IMR-90 (cell line): ENCODE data around the gene RYR2. TPM values are rescaled to one million over a fixed set of nuclear protein-coding genes. Genes with fewer than 3 reads are reported as not detected.

Experiments used
- ATAC-seq: fragments of 200-7000 bp; cut with Tn5 transposase; 2 replicates; pipeline ENCODE4 v1.9.1; 2020; ENCODE audit warnings: low read depth, mild to moderate bottlenecking, moderate library complexity
- BruUV-seq: library from RNA; stranded (reverse); fragments of 400-500 nt; replicated peaks from 2 replicates; lab custom pipeline; 2021; lab: Mats Ljungman, UMichigan
- CTCF ChIA-PET: fragments of 300-600 bp; formaldehyde crosslinking; extraction: SDS; loops from one replicate; lab custom pipeline; 2021; ENCODE audit warnings: antibody characterized with exemption; lab: Yijun Ruan, JAX
- POLR2A ChIA-PET: fragments of 300-600 bp; sonication (Branson Sonifier 250); formaldehyde crosslinking; loops from one replicate; lab custom pipeline; 2022; ENCODE audit warnings: antibody characterized with exemption; ENCODE audit not compliant: unreplicated experiment; lab: Charles Lee
- DNase-seq: peaks from one replicate; pipeline ENCODE4 v3.0.0; 2013
- H2AFZ ChIP-seq: replicated peaks from 2 replicates; pipeline ENCODE3; 2013; ENCODE audit warnings: low read length, mild to moderate bottlenecking; ENCODE audit not compliant: poor library complexity
- H2AK5ac ChIP-seq: 2 replicates; pipeline ENCODE4 v1.6.1; 2013; ENCODE audit warnings: low read depth, low read length, inconsistent platforms
- H2AK9ac ChIP-seq: replicated peaks from 2 replicates; pipeline ENCODE3; 2013; ENCODE audit warnings: mild to moderate bottlenecking, low read depth, low read length, moderate library complexity; ENCODE audit not compliant: poor library complexity
- H2BK120ac ChIP-seq: 2 replicates; pipeline ENCODE4 v1.6.1; 2013; ENCODE audit warnings: low read depth, low read length, inconsistent platforms
- H2BK15ac ChIP-seq: 3 replicates; pipeline ENCODE4 v1.6.1; 2013; ENCODE audit warnings: low read depth, low read length, inconsistent platforms
- H2BK20ac ChIP-seq: 2 replicates; pipeline ENCODE4 v1.6.1; 2013; ENCODE audit warnings: low read depth, mild to moderate bottlenecking, inconsistent platforms, low read length, moderate library complexity
- H2BK5ac ChIP-seq: 2 replicates; pipeline ENCODE4 v1.6.1; 2013; ENCODE audit warnings: mild to moderate bottlenecking, low read depth, low read length, inconsistent platforms; ENCODE audit not compliant: poor library complexity, severe bottlenecking
- H3K14ac ChIP-seq: replicated peaks from 2 replicates; pipeline ENCODE4 v1.6.1; 2013; ENCODE audit warnings: low read depth, low read length, inconsistent platforms
- H3K18ac ChIP-seq: 2 replicates; pipeline ENCODE4 v1.6.1; 2013; ENCODE audit warnings: low read depth, low read length, control low read depth
- H3K23ac ChIP-seq: 2 replicates; pipeline ENCODE4 v1.6.1; 2013; ENCODE audit warnings: low read depth, low read length, inconsistent platforms
- H3K27ac ChIP-seq: 2 replicates; pipeline ENCODE4 v1.5.1; 2013; ENCODE audit warnings: mild to moderate bottlenecking, control low read depth, low read length; ENCODE audit not compliant: insufficient read depth
- H3K27me3 ChIP-seq: 2 replicates; pipeline ENCODE4 v1.6.1; 2013; ENCODE audit warnings: low read length; ENCODE audit not compliant: control insufficient read depth, insufficient read depth
- H3K36me3 ChIP-seq: 2 replicates; pipeline ENCODE4 v1.6.1; 2013; ENCODE audit warnings: low read length, mixed read lengths; ENCODE audit not compliant: control insufficient read depth, insufficient read depth
- H3K4ac ChIP-seq: 2 replicates; pipeline ENCODE4 v1.6.1; 2013; ENCODE audit warnings: low read depth, low read length, inconsistent platforms
- H3K4me1 ChIP-seq: 2 replicates; pipeline ENCODE4 v1.6.1; 2013; ENCODE audit warnings: low read length, mixed read lengths; ENCODE audit not compliant: control insufficient read depth, insufficient read depth
- H3K4me2 ChIP-seq: 2 replicates; pipeline ENCODE4 v1.6.1; 2013; ENCODE audit warnings: low read depth, mild to moderate bottlenecking, control low read depth, low read length, moderate library complexity
- H3K4me3 ChIP-seq: 2 replicates; pipeline ENCODE4 v1.5.1; 2013; ENCODE audit warnings: low read depth, mild to moderate bottlenecking, control low read depth, low read length, moderate library complexity; ENCODE audit not compliant: insufficient read depth
- H3K56ac ChIP-seq: 2 replicates; pipeline ENCODE4 v1.6.1; 2013; ENCODE audit warnings: low read length, inconsistent platforms; ENCODE audit not compliant: insufficient read depth; ENCODE audit errors: extremely low read depth
- H3K79me1 ChIP-seq, 2 experiments: 2 replicates each; pipeline ENCODE4 v1.6.1; 2013; ENCODE audit warnings: low read length in 2 of 2, inconsistent platforms in 1 of 2, low read depth in 1 of 2
- H3K9ac ChIP-seq: 2 replicates; pipeline ENCODE4 v1.6.1; 2013; ENCODE audit warnings: low read depth, low read length, control low read depth
- H3K9me1 ChIP-seq: 2 replicates; pipeline ENCODE4 v1.6.1; 2013; ENCODE audit warnings: low read length, inconsistent platforms; ENCODE audit not compliant: insufficient read depth
- H3K9me3 ChIP-seq: 2 replicates; pipeline ENCODE4 v1.6.1; 2013; ENCODE audit warnings: low read length; ENCODE audit not compliant: control insufficient read depth, insufficient read depth
- H4K20me1 ChIP-seq: 2 replicates; pipeline ENCODE4 v1.6.1; 2013; ENCODE audit warnings: low read length, inconsistent platforms; ENCODE audit not compliant: insufficient read depth
- H4K5ac ChIP-seq: 2 replicates; pipeline ENCODE4 v1.6.1; 2013; ENCODE audit warnings: mild to moderate bottlenecking, low read depth, low read length, control low read depth
- H4K8ac ChIP-seq, 2 experiments: 2 replicates each; pipeline ENCODE4 v1.6.1; 2013; ENCODE audit warnings: low read depth in 2 of 2, low read length in 2 of 2, control low read depth in 1 of 2, inconsistent platforms in 1 of 2
- H4K91ac ChIP-seq: 2 replicates; pipeline ENCODE4 v1.6.1; 2013; ENCODE audit warnings: low read depth, low read length, inconsistent platforms; ENCODE audit not compliant: insufficient read depth
- BHLHE40 ChIP-seq: fragments of 150-350 bp; IDR thresholded peaks from 2 replicates; pipeline ENCODE4 v1.6.1; 2016; ENCODE audit warnings: mild to moderate bottlenecking, low read depth, low read length
- CEBPB ChIP-seq: IDR thresholded peaks from 2 replicates; pipeline ENCODE4 v1.6.1; 2012; ENCODE audit warnings: low read depth, low read length, improper control_type of control experiment
- CHD1 ChIP-seq: IDR thresholded peaks from 2 replicates; pipeline ENCODE4 v1.6.1; 2012; ENCODE audit warnings: low read depth, low read length, improper control_type of control experiment
- FOS ChIP-seq: fragments of 150-350 bp; IDR thresholded peaks from 2 replicates; pipeline ENCODE4 v1.6.1; 2016; ENCODE audit warnings: low read depth, low read length
- MAFK ChIP-seq: IDR thresholded peaks from 2 replicates; pipeline ENCODE4 v1.6.1; 2012; ENCODE audit warnings: low read depth, low read length, improper control_type of control experiment
- MAZ ChIP-seq: IDR thresholded peaks from 2 replicates; pipeline ENCODE4 v1.6.1; 2012; ENCODE audit warnings: low read depth, mild to moderate bottlenecking, low read length, improper control_type of control experiment, moderate library complexity, borderline replicate concordance
- MXI1 ChIP-seq: IDR thresholded peaks from 2 replicates; pipeline ENCODE4 v1.6.1; 2012; ENCODE audit warnings: low read depth, mild to moderate bottlenecking, low read length, moderate library complexity, borderline replicate concordance
- NFE2L2 ChIP-seq: fragments of 150-350 bp; IDR thresholded peaks from 2 replicates; pipeline ENCODE4 v1.6.1; 2016; ENCODE audit warnings: low read depth, mild to moderate bottlenecking, low read length
- POLR2A ChIP-seq: IDR thresholded peaks from 2 replicates; pipeline ENCODE4 v1.6.1; 2012; ENCODE audit warnings: mild to moderate bottlenecking, low read depth, low read length
- RAD21 ChIP-seq: IDR thresholded peaks from 2 replicates; pipeline ENCODE4 v1.6.1; 2012; ENCODE audit warnings: low read length, improper control_type of control experiment
- RCOR1 ChIP-seq: IDR thresholded peaks from 2 replicates; pipeline ENCODE4 v1.6.1; 2012; ENCODE audit warnings: mild to moderate bottlenecking, low read length, improper control_type of control experiment; ENCODE audit not compliant: insufficient replicate concordance
- RFX5 ChIP-seq: IDR thresholded peaks from 2 replicates; pipeline ENCODE4 v1.8.0; 2012; ENCODE audit warnings: low read depth, mild to moderate bottlenecking, low read length, moderate library complexity
- SMC3 ChIP-seq: fragments of 150-350 bp; IDR thresholded peaks from 2 replicates; pipeline ENCODE4 v1.6.1; 2016; ENCODE audit warnings: low read depth, mild to moderate bottlenecking, antibody characterized with exemption, low read length, moderate library complexity
- WGBS, 2 experiments: methylation state at CpG; one replicate each; pipeline versions ENCODE4 v1.1.5 to v1.1.7; 2013; ENCODE audit warnings: missing lambda C conversion rate in 2 of 2; ENCODE audit not compliant: insufficient read length in 1 of 2; ENCODE audit errors: extremely low coverage in 2 of 2; 5-methylcytosine and 5-hydroxymethylcytosine counted together
- dilution Hi-C: fragments of 300-500 bp; cut with HindIII; formaldehyde crosslinking; loops from one replicate; pipeline ENCODE4 v1.14.3; 2018; ENCODE audit warnings: low sequenced_read_pairs; ENCODE audit not compliant: unreplicated experiment
- in situ Hi-C: fragments of 300-500 bp; cut with MboI; formaldehyde crosslinking; loops from 3 replicates; pipeline ENCODE4 v1.14.3; 2019; ENCODE audit warnings: low sequenced_read_pairs, inconsistent platforms, mixed read lengths
- intact Hi-C: fragments of 100-400 bp; cut with micrococcal nuclease; formaldehyde crosslinking; loops from 2 replicates; pipeline ENCODE4 v1.10.0; 2022
- polyA plus RNA-seq, 3 experiments: library from polyadenylated mRNA; depleted of rRNA; stranded (reverse); fragments of >200 nt; gene quantifications; 2 replicates each; pipeline ENCODE4 v1.2.3, GENCODE V29; 2012; ENCODE audit warnings: low replicate concordance in 1 of 3
- total RNA-seq: library from RNA; depleted of rRNA; stranded (reverse); fragments of >200 nt; gene quantifications from 2 replicates; pipeline ENCODE4 v1.2.3, GENCODE V29; 2012
- TF ChIP-seq, protein P1 (sequence below): fragments of 150-350 bp; IDR thresholded peaks from 2 replicates; pipeline ENCODE4 v1.6.1; 2017; ENCODE audit warnings: mild to moderate bottlenecking, antibody characterized with exemption, low read length, low read depth
- TF ChIP-seq, protein P2 (sequence below): fragments of 150-350 bp; IDR thresholded peaks from 2 replicates; pipeline ENCODE4 v1.6.1; 2016; ENCODE audit warnings: low read depth, mild to moderate bottlenecking, low read length, moderate library complexity, borderline replicate concordance
- TF ChIP-seq, protein P3 (sequence below): conservative IDR thresholded peaks from 2 replicates; pipeline ENCODE4 v1.5.1; 2012; ENCODE audit warnings: mild to moderate bottlenecking, low read depth, low read length, improper control_type of control experiment

The RYR2 gene
- total and polyA plus RNA-seq, 2 of the 4 experiments (the other 2 are of a cell fraction) = not detected

DNA sequence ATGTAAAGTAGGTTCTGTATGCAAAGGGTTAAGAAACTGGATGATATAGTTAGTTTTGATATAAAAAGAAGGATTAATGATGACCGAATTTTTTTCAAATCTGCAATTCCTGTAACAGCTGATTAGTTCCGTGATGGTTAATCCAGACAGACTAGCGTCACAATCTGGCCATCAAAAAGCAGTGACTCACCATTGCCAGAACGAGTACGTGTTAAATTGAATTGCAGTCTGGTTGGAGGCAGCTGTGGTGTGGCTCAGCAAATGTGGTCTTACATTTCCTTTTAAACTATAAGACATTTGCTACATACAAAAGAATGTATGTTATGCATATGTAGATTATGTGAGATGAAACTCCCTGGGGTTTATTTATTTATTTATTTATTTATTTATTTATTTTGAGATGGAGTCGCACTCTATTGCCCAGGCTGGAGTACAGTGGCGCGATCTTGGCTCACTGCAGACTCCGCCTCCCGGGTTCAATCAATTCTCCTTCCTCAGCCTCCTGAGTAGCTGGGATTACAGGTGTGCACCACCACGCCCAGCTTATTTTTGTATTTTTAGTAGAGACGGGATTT lies 139.8 kb downstream of the RYR2 start:
- intact Hi-C loops (no loop called here), in situ Hi-C loops (no loop called here), dilution Hi-C loops (no loop called here)
- Histone ChIP-seq H3K4me1 (no peaks in the 10 kb centered on the region), H3K79me1 (no peaks in the 10 kb centered on the region), H3K36me3 (no peaks in the 10 kb centered on the region), H3K27ac (no peak overlapping the region), H2BK20ac (no peak overlapping the region), H3K56ac (no peak overlapping the region), H2BK5ac (no peak overlapping the region), H3K23ac (no peak overlapping the region), H2BK15ac (no peak overlapping the region), H3K4ac (no peak overlapping the region), H3K27me3 (no peaks in the 10 kb centered on the region), H3K4me2 (no peak overlapping the region), H3K18ac (no peak overlapping the region), H3K4me3 (no peak overlapping the region), H3K9me3 (peaks cover 9% of the 10 kb centered on the region), H2BK120ac (no peak overlapping the region), H3K9ac (no peak overlapping the region), H4K91ac (no peak overlapping the region), H3K9me1 (no peaks in the 10 kb centered on the region), H2AK9ac (no peak overlapping the region), H4K8ac (no peak overlapping the region), H3K14ac (no peak overlapping the region), H4K5ac (no peak overlapping the region), H4K20me1 (no peaks in the 10 kb centered on the region), H2AFZ (no peak overlapping the region), H2AK5ac (no peak overlapping the region)
- CTCF ChIA-PET = no interaction called here
- POLR2A ChIA-PET = no interaction called here
- BruUV-seq = no TSS peak
- no peak for DNase-seq
- 0% methylated on average over 3 of the region's 12 CpGs; no CpG with 5 or more reads in 1 of the 2 experiments for WGBS, 2 experiments
- ATAC-seq = no peak
- no peak for TF ChIP-seq BHLHE40
- TF ChIP-seq, protein P1, sequence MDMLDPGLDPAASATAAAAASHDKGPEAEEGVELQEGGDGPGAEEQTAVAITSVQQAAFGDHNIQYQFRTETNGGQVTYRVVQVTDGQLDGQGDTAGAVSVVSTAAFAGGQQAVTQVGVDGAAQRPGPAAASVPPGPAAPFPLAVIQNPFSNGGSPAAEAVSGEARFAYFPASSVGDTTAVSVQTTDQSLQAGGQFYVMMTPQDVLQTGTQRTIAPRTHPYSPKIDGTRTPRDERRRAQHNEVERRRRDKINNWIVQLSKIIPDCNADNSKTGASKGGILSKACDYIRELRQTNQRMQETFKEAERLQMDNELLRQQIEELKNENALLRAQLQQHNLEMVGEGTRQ = no peak
- TF ChIP-seq RFX5 = no peak
- no peak for TF ChIP-seq MAZ
- TF ChIP-seq CHD1 = no peak
- TF ChIP-seq, protein P2, sequence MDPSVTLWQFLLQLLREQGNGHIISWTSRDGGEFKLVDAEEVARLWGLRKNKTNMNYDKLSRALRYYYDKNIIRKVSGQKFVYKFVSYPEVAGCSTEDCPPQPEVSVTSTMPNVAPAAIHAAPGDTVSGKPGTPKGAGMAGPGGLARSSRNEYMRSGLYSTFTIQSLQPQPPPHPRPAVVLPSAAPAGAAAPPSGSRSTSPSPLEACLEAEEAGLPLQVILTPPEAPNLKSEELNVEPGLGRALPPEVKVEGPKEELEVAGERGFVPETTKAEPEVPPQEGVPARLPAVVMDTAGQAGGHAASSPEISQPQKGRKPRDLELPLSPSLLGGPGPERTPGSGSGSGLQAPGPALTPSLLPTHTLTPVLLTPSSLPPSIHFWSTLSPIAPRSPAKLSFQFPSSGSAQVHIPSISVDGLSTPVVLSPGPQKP = no peak
- TF ChIP-seq MXI1 = no peak
- TF ChIP-seq MAFK = no peak
- TF ChIP-seq, protein P3, sequence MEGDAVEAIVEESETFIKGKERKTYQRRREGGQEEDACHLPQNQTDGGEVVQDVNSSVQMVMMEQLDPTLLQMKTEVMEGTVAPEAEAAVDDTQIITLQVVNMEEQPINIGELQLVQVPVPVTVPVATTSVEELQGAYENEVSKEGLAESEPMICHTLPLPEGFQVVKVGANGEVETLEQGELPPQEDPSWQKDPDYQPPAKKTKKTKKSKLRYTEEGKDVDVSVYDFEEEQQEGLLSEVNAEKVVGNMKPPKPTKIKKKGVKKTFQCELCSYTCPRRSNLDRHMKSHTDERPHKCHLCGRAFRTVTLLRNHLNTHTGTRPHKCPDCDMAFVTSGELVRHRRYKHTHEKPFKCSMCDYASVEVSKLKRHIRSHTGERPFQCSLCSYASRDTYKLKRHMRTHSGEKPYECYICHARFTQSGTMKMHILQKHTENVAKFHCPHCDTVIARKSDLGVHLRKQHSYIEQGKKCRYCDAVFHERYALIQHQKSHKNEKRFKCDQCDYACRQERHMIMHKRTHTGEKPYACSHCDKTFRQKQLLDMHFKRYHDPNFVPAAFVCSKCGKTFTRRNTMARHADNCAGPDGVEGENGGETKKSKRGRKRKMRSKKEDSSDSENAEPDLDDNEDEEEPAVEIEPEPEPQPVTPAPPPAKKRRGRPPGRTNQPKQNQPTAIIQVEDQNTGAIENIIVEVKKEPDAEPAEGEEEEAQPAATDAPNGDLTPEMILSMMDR = no peak
- no peak for TF ChIP-seq SMC3
- no peak for TF ChIP-seq POLR2A
- TF ChIP-seq FOS = no peak
- no peak for TF ChIP-seq RCOR1
- TF ChIP-seq CEBPB = no peak
- no peak for TF ChIP-seq NFE2L2
- no peak for TF ChIP-seq RAD21
